Right cardiac atrium (tissue), 5 donors: ENCODE data around the gene SFT2D2. TPM values are rescaled to one million over a fixed set of nuclear protein-coding genes. Genes with fewer than 3 reads are reported as not detected.
A peak's percentile ranks its signal among the peaks of the same experiment; 100 is the strongest.
"Not testable (repeated sequence)": the region's sequence is repeated elsewhere in the genome, so short reads cannot be mapped to it uniquely, and the experiment has no call there.

Experiments
- ATAC-seq, 2 donors: fragments of 200-7000 bp; cut with Tn5 transposase; one replicate each; pipeline versions ENCODE4 v1.8.0 to v1.9.1; 2020; ENCODE audit warnings: moderate library complexity in 2 of 2, mild to moderate bottlenecking in 1 of 2
- DNase-seq, 3 donors: peaks; one replicate each; pipeline ENCODE4 v3.0.0-alpha.2; 2020
- H3K27ac ChIP-seq: one replicate; pipeline ENCODE4 v1.5.1; 2013; ENCODE audit warnings: mild to moderate bottlenecking, low read length, control low read depth, moderate library complexity
- H3K27me3 ChIP-seq: one replicate; pipeline ENCODE4 v1.6.1; 2013; ENCODE audit not compliant: control insufficient read depth, insufficient read depth
- H3K4me1 ChIP-seq: one replicate; pipeline ENCODE4 v1.6.1; 2013; ENCODE audit warnings: low read length; ENCODE audit not compliant: control insufficient read depth, insufficient read depth
- H3K4me3 ChIP-seq: one replicate; pipeline ENCODE4 v1.5.1; 2013; ENCODE audit warnings: low read length, control low read depth
- H3K9me3 ChIP-seq: one replicate; pipeline ENCODE4 v1.6.1; 2013; ENCODE audit warnings: low read length; ENCODE audit not compliant: control insufficient read depth
- WGBS: extraction: QIAGEN DNeasy Blood & Tissue Kit; methylation state at CpG from one replicate; pipeline ENCODE4 v1.1.7; 2013; 5-methylcytosine and 5-hydroxymethylcytosine counted together
- intact Hi-C, 4 donors: fragments of 100-400 bp; cut with DNase I; formaldehyde crosslinking; loops; one replicate each; pipeline versions ENCODE4 v1.11.0 to v1.14.0; 2022 to 2023
- long read RNA-seq, 4 donors: library from polyadenylated mRNA; unstranded; transcript quantifications; one replicate each; pipeline ENCODE4 v2.0.0, GENCODE V29; 2020 to 2021
- polyA plus RNA-seq: library from polyadenylated mRNA; stranded (reverse); fragments of 200-250 nt; gene quantifications from one replicate; pipeline ENCODE4 v1.2.3, GENCODE V29; 2013
- total RNA-seq, 4 donors: library from RNA; stranded (reverse); fragmentation: NEBNext Ultra II Directional; extraction: Animal tissue kit (Norgen Biotek cat#: 25700); gene quantifications; one replicate each; pipeline ENCODE4 v1.2.1, GENCODE V29; 2021
- donor health status: healthy with polysubstance abuse.
- donor health status: DM: no; HTN: yes; CAD: no.
- donor health status: DM: no; HTN: no; CAD: no.
- donor health status: DM: no; HTN: yes; CAD: no; lungs with severe emphysema.
- donor health status: DM: yes; HTN: yes; CAD: no.

SFT2D2 gene
- total RNA-seq = 10 to 100 TPM; 19.9 to 29.5 (median 24.9) TPM
- polyA plus RNA-seq = 4.6 TPM
- long read RNA-seq, donor 1, full-length matches to known transcripts = 3 of 10 reads
- long read RNA-seq, donor 1, partial matches to known transcripts = 2 of 10 reads
- long read RNA-seq, donor 1, other reads (novel, unspliced or antisense) = 5 of 10 reads
- long read RNA-seq, donor 2 = 0 reads
- long read RNA-seq, donor 3, full-length matches to known transcripts = 3 of 15 reads
- long read RNA-seq, donor 3, partial matches to known transcripts = 1 of 15 reads
- long read RNA-seq, donor 3, other reads (novel, unspliced or antisense) = 11 of 15 reads
- long read RNA-seq, donor 4, partial matches to known transcripts = 0 of 5 reads
- long read RNA-seq, donor 4, other reads (novel, unspliced or antisense) = 5 of 5 reads

DNA sequence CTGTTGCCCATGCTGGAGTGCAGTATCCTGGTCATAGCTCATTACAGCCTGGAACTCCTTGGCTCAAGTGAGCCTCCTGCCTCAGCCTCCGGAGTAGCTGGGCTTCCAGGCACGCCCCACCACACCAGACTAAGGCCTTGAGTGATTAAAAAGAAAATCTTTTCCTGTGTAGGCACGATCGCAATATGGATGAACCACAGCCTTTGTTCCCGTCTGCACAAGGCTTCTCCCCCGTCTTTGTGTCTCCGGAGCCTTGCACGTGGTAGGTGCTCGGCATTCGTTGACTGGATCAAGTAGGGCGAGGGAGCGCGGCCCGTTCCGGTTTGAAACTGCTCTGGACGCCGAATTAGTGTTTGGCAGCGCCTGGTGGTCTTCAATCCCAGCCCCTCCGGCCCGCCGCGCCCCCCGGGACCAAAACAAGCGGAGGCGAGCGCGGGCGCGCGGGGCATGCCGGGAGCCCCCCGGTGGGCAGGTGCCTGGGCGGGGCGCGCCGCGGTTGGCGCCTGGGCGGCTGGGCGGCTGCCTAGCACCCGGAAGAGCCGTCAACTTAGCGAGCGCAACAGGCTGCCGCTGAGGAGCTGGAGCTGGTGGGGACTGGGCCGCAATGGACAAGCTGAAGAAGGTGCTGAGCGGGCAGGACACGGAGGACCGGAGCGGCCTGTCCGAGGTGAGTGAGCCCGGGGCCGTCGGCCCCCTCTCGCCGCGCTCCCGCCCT, at the start of gene SFT2D2:
Gene SFT2D2, plus strand, starts transcription at position 529 of the 715 bp plus-strand sequence. Its CDS starts 76 bp downstream, at position 605.
- Histone ChIP-seq H3K27ac (peak within 1 kb of the TSS; percentile 40), H3K4me1 (peaks cover 9% of the 10 kb centered on the region), H3K9me3 (no peaks in the 10 kb centered on the region), H3K27me3 (no peaks in the 10 kb centered on the region), H3K4me3 (peak within 1 kb of the TSS; percentile 87)
- 2% methylated on average over 58 of the region's 58 CpGs for WGBS
- intact Hi-C loops = no loop called here
- peak; percentile 83 to 93 (median 92) for DNase-seq
- peak; percentile 97 to 98 for ATAC-seq

DNA sequence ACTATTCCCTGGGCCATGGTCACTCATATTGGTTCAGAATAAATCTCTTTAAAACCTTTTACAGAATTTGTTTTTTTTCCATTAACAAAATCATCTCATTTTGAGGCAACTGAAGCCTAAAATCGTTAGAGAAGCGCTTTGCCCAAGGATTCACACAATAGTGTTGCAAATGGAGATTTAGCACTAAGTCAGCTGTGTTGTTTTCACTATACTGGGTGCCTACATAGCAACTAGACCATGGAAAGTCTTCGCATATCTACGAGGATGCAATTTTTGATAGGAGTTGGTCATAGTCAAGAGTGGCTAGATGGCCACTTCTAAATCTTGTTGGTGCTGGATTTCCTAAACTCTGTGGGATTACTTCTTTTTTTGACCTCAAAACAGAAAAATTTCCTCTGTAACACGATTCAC, 47.6 kb upstream of the SFT2D2 start:
- H3K27ac ChIP-seq = peak overlapping the region; percentile 50
- DNase-seq = no peak
- no peaks in the 10 kb centered on the region for H3K9me3 ChIP-seq
- no peaks in the 10 kb centered on the region for H3K27me3 ChIP-seq
- no peak for ATAC-seq
- peaks cover 3% of the 10 kb centered on the region for H3K4me1 ChIP-seq
- 70% methylated on average over 5 of the region's 5 CpGs for WGBS
- intact Hi-C loops = no loop called here
- peak overlapping the region; percentile 67 for H3K4me3 ChIP-seq

DNA sequence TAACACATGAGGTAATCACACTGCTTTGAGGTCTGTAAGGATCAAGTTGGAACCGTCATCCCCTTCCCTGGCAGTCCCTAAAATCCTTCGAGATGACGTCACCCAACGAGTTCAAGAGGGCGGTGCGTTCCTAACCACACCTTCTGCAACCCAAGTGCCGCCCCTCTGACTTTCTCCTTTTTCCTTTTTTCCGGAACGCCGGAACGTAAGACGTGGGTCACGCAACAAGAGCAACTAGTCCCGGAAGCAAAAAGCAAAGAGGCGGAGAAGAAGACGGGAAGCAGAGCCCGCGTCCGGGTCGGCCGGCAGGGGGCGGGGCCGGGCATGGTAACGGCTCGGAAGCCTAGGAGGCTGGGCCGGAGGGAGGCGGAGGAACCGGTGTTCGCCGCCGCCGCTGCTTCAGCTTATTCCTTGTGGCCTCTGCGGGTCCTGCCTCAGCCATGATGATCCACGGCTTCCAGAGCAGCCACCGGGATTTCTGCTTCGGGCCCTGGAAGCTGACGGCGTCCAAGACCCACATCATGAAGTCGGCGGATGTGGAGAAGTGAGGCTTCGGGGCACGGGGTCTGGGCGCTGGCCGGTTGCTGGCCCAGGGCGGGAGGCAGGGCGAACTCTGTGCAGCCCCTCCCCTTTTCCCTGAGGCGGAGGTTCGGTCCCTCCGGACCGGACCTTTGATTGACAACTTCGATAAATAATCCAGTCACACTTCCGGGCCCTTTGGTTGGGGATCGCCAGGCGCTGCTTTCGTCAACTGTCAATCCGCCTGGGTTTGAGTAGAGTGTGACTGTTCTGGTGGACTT, 47.0 kb upstream of the SFT2D2 start, which contains the start of gene TIPRL:
Gene TIPRL, plus strand, starts transcription at position 325 of the 800 bp plus-strand sequence. Its CDS starts 116 bp downstream, at position 441.
- Histone ChIP-seq H3K4me3 (peak within 1 kb of the TSS; percentile 67), H3K9me3 (no peaks in the 10 kb centered on the region), H3K27me3 (no peaks in the 10 kb centered on the region), H3K27ac (peak within 1 kb of the TSS; percentile 83), H3K4me1 (peaks cover 3% of the 10 kb centered on the region)
- WGBS = under 1% methylated on average over 56 of the region's 56 CpGs
- DNase-seq = peak; percentile 96 to 98 (median 98)
- intact Hi-C loops = no loop called here
- peak; percentile 95 to 98 for ATAC-seq

GRCh38 chr1:168179438-168180147, 46.2 kb upstream of the SFT2D2 start:
- intact Hi-C loops = no loop called here
- Histone ChIP-seq H3K27ac (peak overlapping the region; percentile 83), H3K27me3 (no peaks in the 10 kb centered on the region)

DNA sequence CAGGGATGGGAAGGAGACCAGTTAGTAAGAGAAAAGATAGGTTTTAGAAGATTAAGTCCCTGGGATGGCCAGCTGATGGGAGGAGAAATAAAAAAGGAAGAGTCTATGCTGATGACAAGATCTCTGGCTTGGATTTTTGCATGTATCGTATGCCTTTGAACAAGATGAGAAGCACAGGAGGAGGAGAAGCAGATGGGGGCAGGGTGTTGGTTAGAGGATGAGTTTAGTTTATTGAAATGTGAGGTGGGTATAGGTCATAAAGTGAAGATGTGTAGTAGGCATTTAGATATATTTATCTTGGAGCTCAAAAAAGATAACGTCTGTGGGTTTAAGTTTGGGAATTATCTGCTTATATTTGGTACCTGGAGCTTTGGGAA, 45.7 kb upstream of the SFT2D2 start:
- intact Hi-C loops = no loop called here
- peak overlapping the region; percentile 67 for H3K4me3 ChIP-seq
- WGBS = 34% methylated on average over 2 of the region's 2 CpGs
- no peak overlapping the region for H3K27ac ChIP-seq
- DNase-seq (no peak), ATAC-seq (no peak)
- H3K9me3 ChIP-seq = no peaks in the 10 kb centered on the region
- H3K27me3 ChIP-seq = no peaks in the 10 kb centered on the region
- peaks cover 3% of the 10 kb centered on the region for H3K4me1 ChIP-seq

More at GRCh38 chr1:168179438-168180147, 46.2 kb upstream of the SFT2D2 start:
- no peak for ATAC-seq
- Histone ChIP-seq H3K4me3 (peak overlapping the region; percentile 67), H3K4me1 (peaks cover 3% of the 10 kb centered on the region), H3K9me3 (no peaks in the 10 kb centered on the region)
- WGBS = 3% methylated on average over 20 of the region's 20 CpGs
- DNase-seq = no peak

- WGBS = 97% methylated on average over 15 of the region's 15 CpGs
- intact Hi-C loops, ATAC-seq, H3K27ac ChIP-seq, H3K9me3 ChIP-seq, H3K4me3 ChIP-seq, H3K4me1 ChIP-seq, H3K27me3 ChIP-seq, DNase-seq: not testable (repeated sequence)
Measured at GRCh38 chr1:168181063-168181720, 44.6 kb upstream of the SFT2D2 start.

DNA sequence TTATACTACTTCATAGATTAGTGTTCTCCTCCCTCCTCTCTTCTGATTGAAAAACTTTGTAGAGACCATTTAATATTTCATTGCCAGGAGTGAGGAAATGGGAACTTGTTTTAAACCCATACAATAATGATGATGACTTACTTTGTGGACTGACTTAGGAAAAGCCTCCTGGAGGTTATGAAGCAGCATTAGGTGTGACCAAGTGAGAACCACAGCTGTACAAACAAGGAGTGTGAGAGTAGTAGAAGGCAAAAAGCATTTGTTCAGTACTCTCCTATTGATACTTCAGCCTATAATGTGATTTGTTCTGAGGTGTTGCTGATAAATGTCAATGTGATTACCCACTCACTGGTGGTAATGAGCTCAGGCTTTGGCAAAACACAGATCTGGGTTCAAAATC, 38.6 kb upstream of the SFT2D2 start:
- Histone ChIP-seq H3K9me3 (no peaks in the 10 kb centered on the region), H3K27ac (no peak overlapping the region), H3K27me3 (no peaks in the 10 kb centered on the region), H3K4me1 (no peaks in the 10 kb centered on the region), H3K4me3 (no peak overlapping the region)
- no peak for ATAC-seq
- no peak for DNase-seq
- intact Hi-C loops = no loop called here

DNA sequence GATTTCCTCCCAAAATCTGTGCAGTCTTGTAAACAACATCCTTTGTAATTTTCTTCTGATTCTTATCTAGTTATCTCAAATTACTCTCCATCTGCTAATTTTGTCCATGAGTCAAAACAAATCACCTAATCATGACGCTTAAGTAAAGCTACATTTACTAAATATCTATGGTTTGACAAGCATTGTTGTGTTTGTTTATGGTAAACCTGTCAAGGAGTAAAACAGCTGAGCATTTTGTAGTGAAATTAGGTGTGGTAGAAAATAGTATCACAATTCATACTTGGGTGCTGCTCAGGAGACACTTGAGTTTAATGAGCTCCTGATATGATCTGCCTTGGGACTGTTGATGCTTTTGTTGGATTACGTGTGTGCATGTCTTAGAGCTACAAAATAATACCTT, 35.4 kb upstream of the SFT2D2 start:
- intact Hi-C loops = no loop called here
- no peak overlapping the region for H3K27ac ChIP-seq
- 63% methylated on average over 2 of the region's 2 CpGs for WGBS
- H3K4me1 ChIP-seq = no peaks in the 10 kb centered on the region
- no peak for DNase-seq
- H3K4me3 ChIP-seq = no peak overlapping the region
- no peak for ATAC-seq
- no peaks in the 10 kb centered on the region for H3K9me3 ChIP-seq
- H3K27me3 ChIP-seq = no peaks in the 10 kb centered on the region

DNA sequence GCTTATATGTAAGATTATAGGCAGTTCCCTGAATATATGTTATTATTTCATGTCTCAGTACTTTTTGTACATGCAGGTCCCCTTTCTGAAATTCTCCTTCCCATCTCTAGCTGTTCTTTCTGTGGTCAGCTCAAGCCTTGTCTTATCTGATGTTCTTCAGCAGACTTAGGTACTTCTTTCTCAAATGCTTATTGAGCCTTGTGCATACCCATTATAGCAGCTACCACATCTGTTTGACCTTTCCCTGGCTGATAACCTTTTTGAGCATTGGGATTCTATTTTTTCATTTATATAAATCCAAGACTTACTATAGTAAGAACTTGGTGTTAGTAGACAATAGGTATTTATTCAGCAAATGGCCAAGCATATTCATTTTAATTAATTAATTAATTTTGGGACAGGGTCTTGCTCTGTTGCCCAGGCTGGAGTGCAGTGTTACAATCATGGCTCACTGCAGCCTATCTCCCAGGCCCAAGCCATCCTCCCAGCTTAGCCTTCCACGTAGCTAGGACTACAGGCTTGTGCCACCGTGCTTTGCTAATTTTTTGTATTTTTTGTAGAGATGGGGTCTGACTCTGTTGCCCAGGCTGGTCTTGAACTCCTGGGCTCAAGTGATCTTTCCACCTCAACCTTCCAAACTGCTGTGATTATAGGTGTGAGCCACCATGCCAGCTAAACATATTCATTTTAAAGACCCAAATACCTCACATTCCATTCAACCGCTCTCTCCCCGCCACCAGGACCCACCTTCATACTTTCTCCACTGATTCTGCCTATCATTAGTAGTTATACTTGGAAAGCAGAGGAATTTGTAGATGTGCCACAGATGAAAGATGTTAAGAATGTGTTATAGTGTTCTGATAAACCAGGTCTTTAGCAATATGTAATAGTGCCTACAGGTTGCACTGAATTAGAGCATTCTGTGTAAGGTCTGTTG, 30.3 kb upstream of the SFT2D2 start:
- intact Hi-C loops = no loop called here

More for the DNA sequence above, 30.3 kb upstream of the SFT2D2 start:
- Histone ChIP-seq H3K4me1 (no peaks in the 10 kb centered on the region), H3K4me3 (no peak overlapping the region), H3K9me3 (no peaks in the 10 kb centered on the region), H3K27me3 (no peaks in the 10 kb centered on the region), H3K27ac (no peak overlapping the region)
- DNase-seq (no peak), ATAC-seq (no peak)
- 94% methylated on average over 4 of the region's 4 CpGs for WGBS
